Measurements from ENCODE around the gene INPP5B. TPM values are rescaled to one million over a fixed set of nuclear protein-coding genes. Genes with fewer than 3 reads are reported as not detected.

Gene INPP5B
- total and polyA plus RNA-seq, 2 experiments from 2014 or later: 10.0 to 34.3 TPM

DNA sequence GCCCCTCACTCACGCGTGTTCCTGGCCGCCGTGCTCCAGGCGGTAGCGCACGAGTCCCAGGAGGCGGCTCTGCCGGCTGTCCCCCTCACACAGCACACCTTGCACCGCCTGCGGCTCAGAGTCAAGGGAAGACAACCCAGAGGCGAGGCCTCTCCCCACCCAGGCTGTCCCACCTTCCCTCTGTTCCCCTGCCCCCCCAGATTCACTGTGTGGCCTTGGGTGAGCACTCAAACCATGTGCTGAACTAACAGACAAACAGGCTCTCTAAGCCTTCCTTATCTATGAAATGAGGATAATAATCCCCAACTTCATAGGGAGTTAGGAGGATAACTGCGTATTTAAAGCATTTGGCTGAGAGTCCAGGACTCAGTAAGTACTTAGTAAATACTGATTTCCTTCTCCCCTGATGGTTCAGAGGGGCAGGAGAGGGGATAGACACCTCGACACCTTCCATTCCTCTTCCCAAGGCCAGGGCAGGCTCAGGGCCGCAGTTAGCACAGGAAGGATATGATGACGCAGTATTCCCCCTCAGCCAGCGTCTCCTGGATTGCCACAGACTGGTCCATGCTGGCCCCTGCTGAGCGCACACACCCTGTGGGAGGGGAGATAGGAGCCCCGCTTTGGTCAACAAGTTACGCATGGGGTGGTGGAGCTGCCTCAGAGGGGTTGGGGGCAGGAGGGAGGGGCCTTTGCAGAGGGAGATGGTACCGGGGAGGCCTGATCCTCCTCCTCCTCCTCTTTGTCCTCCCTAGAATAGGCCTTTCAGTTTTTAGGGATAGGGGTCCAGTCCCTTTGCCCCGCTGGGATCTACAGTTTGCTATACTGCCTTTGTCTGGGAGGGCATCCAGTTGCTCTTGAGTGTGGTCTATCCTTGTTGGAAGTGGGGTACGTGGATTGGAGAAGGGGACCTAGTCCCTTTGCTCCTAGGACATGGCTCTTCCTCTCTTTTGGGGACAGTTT lies 830 bp downstream of the INPP5B start:
- peak overlapping the region; percentile 97 for H3K27ac ChIP-seq

DNA sequence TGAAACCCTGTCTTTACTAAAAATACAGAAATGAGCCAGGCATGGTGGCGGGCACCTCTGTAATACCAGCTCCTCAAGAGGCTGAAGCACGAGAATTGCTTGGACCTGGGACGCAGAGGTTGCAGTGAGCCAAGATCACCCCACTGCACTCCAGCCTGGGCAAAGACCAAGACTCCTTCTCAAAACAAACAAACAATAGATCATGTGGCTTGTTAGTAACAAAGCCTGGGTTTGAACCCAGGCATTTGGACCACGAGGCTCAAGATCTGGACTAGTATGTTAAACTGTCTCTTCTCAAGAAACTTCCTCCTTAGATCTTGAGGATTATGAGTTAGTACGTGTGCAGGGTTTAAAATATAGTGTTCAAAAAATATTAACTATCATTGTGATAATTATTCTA lies 1.6 kb downstream of the INPP5B start:
- Histone ChIP-seq H3K4me3 (peak overlapping the region; percentile 91), H3K9ac (peak overlapping the region; percentile 97), H2AFZ (no peak overlapping the region), H4K20me1 (ENCODE audit: insufficient read depth) (no peaks in the 10 kb centered on the region), H3K4me1 (ENCODE audit: insufficient read depth) (peaks cover 22% of the 10 kb centered on the region), H3F3A (ENCODE audit: insufficient read depth) (no peaks in the 10 kb centered on the region), H3K9me2 (ENCODE audit: insufficient read depth) (no peaks in the 10 kb centered on the region), H3K9me3 (ENCODE audit: low read depth) (no peaks in the 10 kb centered on the region), H3K36me3 (ENCODE audit: low read depth) (0 out of 2 replicates have a peak, but pooled peaks cover 4% of the 10 kb centered on the region), H3K4me2 (ENCODE audit: unreplicated experiment) (peak overlapping the region; percentile 99), H3K79me2 (ENCODE audit: insufficient read depth) (peaks cover 13% of the 10 kb centered on the region), H3K27ac (peak overlapping the region; percentile 97), H3K27me3 (replicated peaks; ENCODE audit: insufficient read depth) (no peaks in the 10 kb centered on the region)
- no peak for DNase-seq
- 89% methylated on average over 5 of the region's 5 CpGs for WGBS, 2 experiments (ENCODE audit: low coverage in 1 of 2, low lambda C conversion rate in 2 of 2, missing lambda C conversion rate in 2 of 2)
- in situ Hi-C loops (cut with MboI): no loop called here
- TF ChIP-seq EZH2 (IDR thresholded peaks at IDR 0.05; ENCODE audit: insufficient read depth, poor library complexity, severe bottlenecking): no peak
- TF ChIP-seq EZH2phosphoT487 (IDR thresholded peaks at IDR 0.05; ENCODE audit: insufficient read depth, low read depth): no peak

More for the DNA sequence above, 830 bp downstream of the INPP5B start:
- H3K4me3 ChIP-seq: peak overlapping the region; percentile 91
- peak overlapping the region; percentile 97 for H3K9ac ChIP-seq
- no peaks in the 10 kb centered on the region for H3K9me3 ChIP-seq (ENCODE audit: low read depth)
- H2AFZ ChIP-seq: peak overlapping the region; percentile 91
- no peaks in the 10 kb centered on the region for H4K20me1 ChIP-seq (ENCODE audit: insufficient read depth)
- H3K36me3 ChIP-seq (ENCODE audit: low read depth): 0 out of 2 replicates have a peak, but pooled peaks cover 4% of the 10 kb centered on the region
- no peaks in the 10 kb centered on the region for H3K9me2 ChIP-seq (ENCODE audit: insufficient read depth)
- no peak for TF ChIP-seq EZH2 (IDR thresholded peaks at IDR 0.05; ENCODE audit: insufficient read depth, poor library complexity, severe bottlenecking)
- no peak for TF ChIP-seq EZH2phosphoT487 (IDR thresholded peaks at IDR 0.05; ENCODE audit: insufficient read depth, low read depth)
- 46 to 49% methylated on average over 22 to 23 of the region's 23 CpGs for WGBS, 2 experiments (ENCODE audit: low coverage in 1 of 2, low lambda C conversion rate in 2 of 2, missing lambda C conversion rate in 2 of 2)
- in situ Hi-C loops (cut with MboI): no loop called here
- H3K4me1 ChIP-seq (ENCODE audit: insufficient read depth): peaks cover 22% of the 10 kb centered on the region
- H3K4me2 ChIP-seq (ENCODE audit: unreplicated experiment): peak overlapping the region; percentile 99
- H3K79me2 ChIP-seq (ENCODE audit: insufficient read depth): peaks cover 13% of the 10 kb centered on the region
- H3F3A ChIP-seq (ENCODE audit: insufficient read depth): no peaks in the 10 kb centered on the region
- no peaks in the 10 kb centered on the region for H3K27me3 ChIP-seq (replicated peaks; ENCODE audit: insufficient read depth)
- peak; percentile 93 for DNase-seq

DNA sequence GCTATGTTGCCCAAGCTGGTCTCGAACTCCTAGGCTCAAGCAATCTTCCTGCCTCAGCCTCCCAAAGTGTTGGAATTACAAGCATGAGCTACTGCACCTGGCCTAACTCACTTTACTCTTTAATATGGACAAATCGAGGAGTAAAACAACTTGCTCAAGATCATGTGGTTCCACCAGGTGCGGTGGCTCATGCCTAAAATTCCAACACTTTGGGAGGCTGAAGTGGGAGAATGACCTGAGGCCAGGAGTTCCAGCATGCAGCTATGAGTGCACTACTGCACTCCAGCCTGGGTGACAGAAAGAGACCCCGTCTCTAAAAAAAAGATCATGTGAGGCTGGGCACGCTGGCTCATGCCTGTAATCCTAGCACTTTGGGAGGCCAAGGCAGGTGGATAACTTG lies 2.0 kb downstream of the INPP5B start:
- no peak for DNase-seq
- no peak overlapping the region for H2AFZ ChIP-seq
- no peak overlapping the region; the same call in 1 of the 2 replicates for H3K27ac ChIP-seq
- H3K9ac ChIP-seq: no peak overlapping the region
- 0 out of 2 replicates have a peak, but pooled peaks cover 4% of the 10 kb centered on the region for H3K36me3 ChIP-seq (ENCODE audit: low read depth)
- 92 to 94% methylated on average over 5 of the region's 5 CpGs for WGBS, 2 experiments (ENCODE audit: low coverage in 1 of 2, low lambda C conversion rate in 2 of 2, missing lambda C conversion rate in 2 of 2)
- TF ChIP-seq EZH2phosphoT487 (IDR thresholded peaks at IDR 0.05; ENCODE audit: insufficient read depth, low read depth) (no peak), EZH2 (IDR thresholded peaks at IDR 0.05; ENCODE audit: insufficient read depth, poor library complexity, severe bottlenecking) (no peak)
- H3K27me3 ChIP-seq (replicated peaks; ENCODE audit: insufficient read depth): no peaks in the 10 kb centered on the region
- H3F3A ChIP-seq (ENCODE audit: insufficient read depth): no peaks in the 10 kb centered on the region
- peaks cover 22% of the 10 kb centered on the region for H3K4me1 ChIP-seq (ENCODE audit: insufficient read depth)
- H4K20me1 ChIP-seq (ENCODE audit: insufficient read depth): no peaks in the 10 kb centered on the region
- no peaks in the 10 kb centered on the region for H3K9me2 ChIP-seq (ENCODE audit: insufficient read depth)
- no peak overlapping the region for H3K4me3 ChIP-seq
- in situ Hi-C loops (cut with MboI): no loop called here
- H3K79me2 ChIP-seq (ENCODE audit: insufficient read depth): peaks cover 13% of the 10 kb centered on the region
- no peak overlapping the region for H3K4me2 ChIP-seq (ENCODE audit: unreplicated experiment)
- no peaks in the 10 kb centered on the region for H3K9me3 ChIP-seq (ENCODE audit: low read depth)

DNA sequence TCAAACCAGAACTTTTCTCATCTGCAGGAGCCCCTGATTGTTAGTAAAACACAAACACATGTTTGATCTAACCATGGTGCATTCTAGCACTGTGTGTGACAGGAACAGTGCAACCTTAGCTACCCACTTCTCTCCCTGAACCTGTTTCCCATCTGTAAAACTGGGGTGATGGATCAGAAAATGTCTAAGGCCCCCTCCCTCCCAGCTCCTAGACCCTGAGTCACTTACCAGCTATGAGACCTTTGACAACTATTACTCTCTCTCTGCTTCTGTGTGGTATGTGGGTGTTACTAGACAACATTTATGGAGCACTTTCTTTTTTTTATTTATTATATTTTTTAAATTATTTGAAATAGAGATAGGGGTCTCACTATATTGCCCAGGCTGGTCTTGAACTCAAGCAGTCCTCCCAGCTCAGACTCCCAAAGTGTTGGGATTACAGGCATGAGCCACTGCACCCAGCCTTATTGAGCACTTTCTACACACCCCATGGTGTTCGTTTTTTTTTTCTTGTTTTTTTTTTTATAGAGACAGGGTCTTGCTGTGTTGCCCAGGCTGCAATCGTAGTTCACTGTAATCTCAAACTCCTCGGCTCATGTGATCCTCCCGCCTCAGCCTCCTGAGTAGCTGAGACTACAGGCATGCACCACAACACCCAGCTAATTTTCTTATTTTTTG lies 2.6 kb downstream of the INPP5B start:
- Histone ChIP-seq H3K9me3 (ENCODE audit: low read depth) (no peaks in the 10 kb centered on the region), H3K4me3 (no peak overlapping the region), H3K9ac (no peak overlapping the region), H3K9me2 (ENCODE audit: insufficient read depth) (no peaks in the 10 kb centered on the region), H3K27me3 (replicated peaks; ENCODE audit: insufficient read depth) (no peaks in the 10 kb centered on the region), H3K36me3 (ENCODE audit: low read depth) (0 out of 2 replicates have a peak, but pooled peaks cover 4% of the 10 kb centered on the region), H3K79me2 (ENCODE audit: insufficient read depth) (peaks cover 13% of the 10 kb centered on the region), H3K4me2 (ENCODE audit: unreplicated experiment) (peak overlapping the region; percentile 4), H4K20me1 (ENCODE audit: insufficient read depth) (no peaks in the 10 kb centered on the region), H3F3A (ENCODE audit: insufficient read depth) (no peaks in the 10 kb centered on the region), H2AFZ (no peak overlapping the region), H3K4me1 (ENCODE audit: insufficient read depth) (peaks cover 22% of the 10 kb centered on the region), H3K27ac (no peak overlapping the region)
- WGBS, 2 experiments (ENCODE audit: low coverage in 1 of 2, low lambda C conversion rate in 2 of 2, missing lambda C conversion rate in 2 of 2): 81 to 90% methylated on average over 4 of the region's 4 CpGs
- no peak for TF ChIP-seq EZH2 (IDR thresholded peaks at IDR 0.05; ENCODE audit: insufficient read depth, poor library complexity, severe bottlenecking)
- TF ChIP-seq EZH2phosphoT487 (IDR thresholded peaks at IDR 0.05; ENCODE audit: insufficient read depth, low read depth): no peak
- DNase-seq: peak; percentile 57
- in situ Hi-C loops (cut with MboI): no loop called here

Measured in GM23248 (cell line).